ENCODE results near the gene CPLANE2. TPM values are rescaled to one million over a fixed set of nuclear protein-coding genes. Genes with fewer than 3 reads are reported as not detected.

The CPLANE2 gene
- total RNA-seq, 4 donors from 2014 or later: 0.60 to 12.3 (median 4.3) TPM

- Histone ChIP-seq H3K9me3 (no peaks in the 10 kb centered on the region), H3K4me1 (peaks cover 2 to 31% (median 21%) of the 10 kb centered on the region in 4 donors), H3K4me3 (no peak overlapping the region), H3K27ac (peak overlapping the region; percentile 53 to 74 (median 68)), H3K36me3 (no peaks in the 10 kb centered on the region), H3K27me3 (no peaks in the 10 kb centered on the region)
- intact Hi-C loops (cut with DNase I; ENCODE audit: low total_unique reads): loop anchor here (1.0 kb wide), 2 partner anchors 106 to 110 kb away; no protein-coding TSS in a partner anchor
- in situ Hi-C loops (cut with MboI; ENCODE audit: low pct_ligation_motif_present in 1 of 4, low pct_unique_long_range_greater_than_20kb in 1 of 4, low sequenced_read_pairs in 3 of 4): loop anchor here in 2 of 4 donors (5.0 kb wide), 2 partner anchors 106 to 111 kb away; no protein-coding TSS in a partner anchor
- TF ChIP-seq CTCF (IDR thresholded peaks at IDR 0.05) (peak; percentile 94 to 99 (median 98)), EP300 (IDR thresholded peaks at IDR 0.05; ENCODE audit: low read depth) (no peak), POLR2AphosphoS5 (IDR thresholded peaks at IDR 0.05) (peak in 1 of 3 donors; percentile 11)
- peak; percentile 82 for DNase-seq
- WGBS, 2 donors (ENCODE audit: low coverage in 1 of 2): 14% methylated on average over 15 of the region's 15 CpGs; no CpG with 5 or more reads in 1 of the 2 donors
Observed at GRCh38 chr1:16187748-16188401, 49.1 kb downstream of the CPLANE2 start.

GRCh38 chr1:16186655-16187235, 50.2 kb downstream of the CPLANE2 start:
- Histone ChIP-seq H3K36me3 (no peaks in the 10 kb centered on the region), H3K27me3 (no peaks in the 10 kb centered on the region), H3K4me1 (peaks cover 6 to 38% (median 26%) of the 10 kb centered on the region in 4 donors), H3K4me3 (no peak overlapping the region), H3K9me3 (no peaks in the 10 kb centered on the region), H3K27ac (peak overlapping the region; percentile 22 to 53 (median 31))
- DNase-seq: peak; percentile 72
- 59 to 89% methylated on average over 3 to 9 of the region's 9 CpGs for WGBS, 2 donors (ENCODE audit: low coverage in 1 of 2)
- in situ Hi-C loops (cut with MboI; ENCODE audit: low pct_ligation_motif_present in 1 of 4, low pct_unique_long_range_greater_than_20kb in 1 of 4, low sequenced_read_pairs in 3 of 4): loop anchor here in 2 of 4 donors (5.0 kb wide), 2 partner anchors 104 to 109 kb away; no protein-coding TSS in a partner anchor
- intact Hi-C loops (cut with DNase I; ENCODE audit: low total_unique reads): loop anchor here (1.0 kb wide), 2 partner anchors 104 to 108 kb away; no protein-coding TSS in a partner anchor
- TF ChIP-seq POLR2A (IDR thresholded peaks at IDR 0.05): no peak
- TF ChIP-seq POLR2AphosphoS5 (IDR thresholded peaks at IDR 0.05): no peak

GRCh38 chr1:16184557-16185303, 52.3 kb downstream of the CPLANE2 start:
- WGBS, 2 donors (ENCODE audit: low coverage in 1 of 2): 93% methylated on average over 7 of the region's 10 CpGs; no CpG with 5 or more reads in 1 of the 2 donors
- H3K9me3 ChIP-seq: no peaks in the 10 kb centered on the region
- H3K4me1 ChIP-seq: peaks cover 14 to 42% (median 29%) of the 10 kb centered on the region in 4 donors
- no peak overlapping the region for H3K4me3 ChIP-seq
- no peaks in the 10 kb centered on the region for H3K36me3 ChIP-seq
- no peaks in the 10 kb centered on the region for H3K27me3 ChIP-seq
- no peak for DNase-seq
- no peak overlapping the region for H3K27ac ChIP-seq
- TF ChIP-seq POLR2AphosphoS5 (IDR thresholded peaks at IDR 0.05) (no peak), EP300 (IDR thresholded peaks at IDR 0.05; ENCODE audit: low read depth) (no peak), CTCF (IDR thresholded peaks at IDR 0.05) (no peak)
- intact Hi-C loops (cut with DNase I; ENCODE audit: low total_unique reads) (no loop called here), in situ Hi-C loops (cut with MboI; ENCODE audit: low pct_ligation_motif_present in 1 of 4, low pct_unique_long_range_greater_than_20kb in 1 of 4, low sequenced_read_pairs in 3 of 4) (loop anchor here in 3 of 4 donors (5.0 kb wide), 2 partner anchors 102 to 107 kb away; no protein-coding TSS in a partner anchor)

- intact Hi-C loops (cut with DNase I; ENCODE audit: low total_unique reads): no loop called here
- in situ Hi-C loops (cut with MboI; ENCODE audit: low pct_ligation_motif_present in 1 of 4, low pct_unique_long_range_greater_than_20kb in 1 of 4, low sequenced_read_pairs in 3 of 4): loop anchor here in 1 of 4 donors (5.0 kb wide), 1 partner anchor 102 kb away; no protein-coding TSS in a partner anchor
Observed at GRCh38 chr1:16183765-16184556, 53.0 kb downstream of the CPLANE2 start.

More at GRCh38 chr1:16183765-16184556, 53.0 kb downstream of the CPLANE2 start:
- H3K36me3 ChIP-seq: no peaks in the 10 kb centered on the region
- WGBS, 2 donors (ENCODE audit: low coverage in 1 of 2): 78% methylated on average over 3 to 19 of the region's 19 CpGs
- H3K4me1 ChIP-seq: peaks cover 13 to 37% (median 23%) of the 10 kb centered on the region in 4 donors
- peak overlapping the region in 1 of 4 donors; percentile 89 for H3K27ac ChIP-seq
- no peak overlapping the region for H3K4me3 ChIP-seq
- TF ChIP-seq POLR2A (IDR thresholded peaks at IDR 0.05): no peak
- no peak for TF ChIP-seq POLR2AphosphoS5 (IDR thresholded peaks at IDR 0.05)
- no peak for TF ChIP-seq EP300 (IDR thresholded peaks at IDR 0.05; ENCODE audit: low read depth)
- no peak for TF ChIP-seq CTCF (IDR thresholded peaks at IDR 0.05)
- no peak for DNase-seq
- H3K27me3 ChIP-seq: no peaks in the 10 kb centered on the region
- no peaks in the 10 kb centered on the region for H3K9me3 ChIP-seq

Measured in transverse colon (tissue), 4 donors.